RCC 7860 (cell line): ENCODE measurements around the gene KREMEN1.
"Not testable (repeated sequence)": the region's sequence is repeated elsewhere in the genome, so short reads cannot be mapped to it uniquely, and the experiment has no call there.

ENCODE experiments used
- DNase-seq: peaks from one replicate; pipeline ENCODE4 v3.0.0-alpha.2; 2015; ENCODE audit warnings: low spot score
- FAIRE-seq: peaks from 2 replicates; lab custom pipeline; 2012; peaks lifted over from hg19 to GRCh38; lab: Jason Lieb, UNC

The KREMEN1 gene, protein sequence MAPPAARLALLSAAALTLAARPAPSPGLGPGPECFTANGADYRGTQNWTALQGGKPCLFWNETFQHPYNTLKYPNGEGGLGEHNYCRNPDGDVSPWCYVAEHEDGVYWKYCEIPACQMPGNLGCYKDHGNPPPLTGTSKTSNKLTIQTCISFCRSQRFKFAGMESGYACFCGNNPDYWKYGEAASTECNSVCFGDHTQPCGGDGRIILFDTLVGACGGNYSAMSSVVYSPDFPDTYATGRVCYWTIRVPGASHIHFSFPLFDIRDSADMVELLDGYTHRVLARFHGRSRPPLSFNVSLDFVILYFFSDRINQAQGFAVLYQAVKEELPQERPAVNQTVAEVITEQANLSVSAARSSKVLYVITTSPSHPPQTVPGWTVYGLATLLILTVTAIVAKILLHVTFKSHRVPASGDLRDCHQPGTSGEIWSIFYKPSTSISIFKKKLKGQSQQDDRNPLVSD

GRCh38 chr22:29072979-29073617, at the start of gene KREMEN1:
KREMEN1 (plus strand) TSS chr22:29073035; CDS start chr22:29073131, 96 bp downstream.
- DNase-seq = no peak

GRCh38 chr22:29023172-29023796, 49.6 kb upstream of the KREMEN1 start:
- no peak for DNase-seq
- peak; percentile 21 for FAIRE-seq

More at GRCh38 chr22:29072979-29073617, at the start of gene KREMEN1:
- FAIRE-seq = no peak

GRCh38 chr22:29026579-29026978, 46.3 kb upstream of the KREMEN1 start:
- no peak for DNase-seq
- no peak for FAIRE-seq

- FAIRE-seq = no peak
These were observed 44.4 kb upstream of the KREMEN1 start for GRCh38 chr22:29028468-29028867.

DNA sequence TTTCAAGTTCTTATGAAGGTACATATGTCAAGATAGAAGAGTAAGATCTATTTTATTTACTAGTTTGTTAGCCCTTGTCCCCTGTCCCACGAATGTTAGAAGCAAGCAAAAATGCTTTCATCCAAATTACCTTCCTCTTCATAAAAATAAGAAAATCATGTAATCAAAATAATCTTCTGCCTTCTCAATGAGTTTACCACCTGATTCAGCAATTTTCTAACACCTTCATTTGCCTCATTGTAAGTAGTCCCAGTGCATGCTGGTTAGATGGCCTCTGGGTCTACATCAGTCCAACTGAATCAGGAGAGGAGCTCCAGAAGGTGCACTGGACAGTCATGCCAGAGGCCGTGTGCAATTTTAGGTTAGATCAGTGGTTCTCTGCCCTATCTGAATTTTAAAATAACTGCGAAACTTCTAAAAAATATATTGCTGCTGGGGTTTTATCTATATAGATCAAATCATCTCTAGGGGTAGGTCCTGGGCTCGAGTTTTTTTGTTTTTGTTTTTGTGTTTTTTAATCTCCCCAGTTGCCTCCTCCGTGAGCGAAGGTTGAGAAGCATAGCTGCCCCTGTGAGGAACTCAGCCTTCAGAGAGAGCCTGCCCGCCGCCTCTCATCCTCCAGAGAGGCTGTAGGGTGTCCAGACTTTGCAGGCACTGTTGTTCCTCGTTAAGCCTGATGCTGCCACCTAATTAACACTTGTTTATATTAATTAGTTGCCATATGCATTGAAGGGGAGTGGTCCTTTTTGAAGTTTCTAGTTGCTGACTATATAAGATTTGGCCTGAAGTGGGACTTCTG, 43.4 kb upstream of the KREMEN1 start:
- FAIRE-seq (no peak), DNase-seq (no peak)

More at GRCh38 chr22:29028468-29028867, 44.4 kb upstream of the KREMEN1 start:
- no peak for DNase-seq

DNA sequence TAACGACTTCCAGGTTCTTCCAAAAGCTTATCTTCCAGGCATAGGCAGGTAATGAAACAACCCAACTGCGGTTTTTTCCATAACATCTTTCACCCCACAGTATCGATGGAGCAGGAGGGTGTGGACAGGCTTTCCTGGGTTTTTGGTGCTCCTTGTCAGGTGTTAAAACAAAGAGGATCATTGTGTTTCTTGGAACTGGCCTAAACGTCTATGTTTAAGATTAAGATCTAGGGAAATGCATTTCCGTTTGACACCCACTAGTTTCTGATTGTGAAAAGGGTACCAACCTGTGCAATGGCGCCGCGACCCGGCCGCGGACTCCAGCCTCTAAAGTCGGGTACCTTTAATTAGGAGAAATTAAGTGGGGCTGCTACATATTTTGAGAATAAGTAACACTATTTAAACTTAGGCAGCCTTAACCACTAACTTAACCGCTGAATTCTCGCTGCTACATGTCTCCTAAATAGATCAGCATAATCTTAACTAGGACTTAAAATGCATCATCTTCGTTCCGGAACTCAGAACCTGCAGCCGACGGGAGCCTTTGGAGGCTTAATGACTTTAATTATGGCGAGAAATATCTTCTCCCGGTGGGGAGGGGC, 42.7 kb upstream of the KREMEN1 start:
- FAIRE-seq = no peak
- DNase-seq = peak; percentile 25

GRCh38 chr22:29030618-29031226, 42.1 kb upstream of the KREMEN1 start:
- DNase-seq (peak; percentile 87), FAIRE-seq (peak; percentile 7)

DNA sequence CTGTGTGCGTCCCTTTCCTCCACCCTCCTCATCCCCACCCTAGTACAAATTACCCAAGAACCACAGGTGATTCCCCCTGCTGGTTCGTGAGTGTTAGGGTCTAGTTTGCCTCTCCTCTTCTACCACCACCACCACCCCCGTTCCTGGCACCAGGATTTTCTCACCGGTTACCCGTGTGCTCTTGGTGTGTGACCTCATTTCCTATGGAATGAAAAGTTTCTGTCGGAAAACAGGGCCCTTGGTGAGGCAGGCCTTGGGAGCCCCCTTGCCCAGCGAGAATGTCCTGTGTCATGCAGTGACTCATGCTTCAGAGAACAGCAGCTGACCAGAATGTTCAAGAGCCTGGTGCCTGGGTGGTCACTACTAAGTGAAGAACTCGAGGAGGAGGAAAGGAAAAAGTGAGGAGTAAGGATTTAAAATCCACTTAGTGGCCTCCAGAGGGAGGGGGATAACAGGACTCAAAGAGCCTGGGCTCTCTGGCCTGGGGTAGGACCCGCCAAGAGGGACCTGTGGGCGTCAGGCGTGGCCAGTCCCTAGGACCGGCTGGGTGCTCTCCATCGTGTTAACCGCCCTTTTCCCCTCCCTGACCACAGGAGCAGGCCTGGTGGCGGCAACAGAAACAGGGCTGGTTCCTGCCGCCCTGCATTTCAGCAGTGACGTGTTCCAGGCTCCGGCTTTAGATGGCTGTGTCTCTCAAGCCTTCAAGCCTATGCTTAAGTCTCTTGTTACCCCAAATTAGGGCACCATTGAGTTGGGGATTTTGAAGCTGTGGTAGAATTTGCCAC, 41.4 kb upstream of the KREMEN1 start:
- DNase-seq (peak; percentile 98), FAIRE-seq (peak; percentile 92)

DNA sequence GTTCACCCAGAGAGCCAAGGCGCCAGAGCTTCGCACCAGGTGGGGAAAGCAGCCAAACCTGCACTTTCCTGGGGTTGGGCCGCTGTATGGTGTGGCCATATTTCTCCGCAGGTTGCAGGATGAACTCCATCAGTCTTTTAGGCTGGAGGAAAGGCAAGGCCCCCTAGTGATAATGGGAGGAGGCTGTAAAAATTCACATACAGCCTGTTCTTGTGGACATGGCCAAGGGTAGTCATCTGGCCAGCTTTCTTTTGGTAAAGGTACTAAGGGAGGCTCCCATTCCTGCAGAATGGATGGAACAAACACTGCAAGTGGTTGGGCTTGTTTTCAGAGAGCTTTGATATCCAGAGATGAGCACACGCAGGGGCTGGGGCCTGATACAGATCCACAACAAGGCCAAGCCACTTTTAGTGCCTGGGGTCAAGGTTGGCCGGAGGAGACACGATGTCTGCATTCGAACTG, 40.8 kb upstream of the KREMEN1 start:
- FAIRE-seq (no peak), DNase-seq (no peak)

GRCh38 chr22:29032584-29032983, 40.3 kb upstream of the KREMEN1 start:
- FAIRE-seq (peak; percentile 81), DNase-seq (peak; percentile 59)

DNA sequence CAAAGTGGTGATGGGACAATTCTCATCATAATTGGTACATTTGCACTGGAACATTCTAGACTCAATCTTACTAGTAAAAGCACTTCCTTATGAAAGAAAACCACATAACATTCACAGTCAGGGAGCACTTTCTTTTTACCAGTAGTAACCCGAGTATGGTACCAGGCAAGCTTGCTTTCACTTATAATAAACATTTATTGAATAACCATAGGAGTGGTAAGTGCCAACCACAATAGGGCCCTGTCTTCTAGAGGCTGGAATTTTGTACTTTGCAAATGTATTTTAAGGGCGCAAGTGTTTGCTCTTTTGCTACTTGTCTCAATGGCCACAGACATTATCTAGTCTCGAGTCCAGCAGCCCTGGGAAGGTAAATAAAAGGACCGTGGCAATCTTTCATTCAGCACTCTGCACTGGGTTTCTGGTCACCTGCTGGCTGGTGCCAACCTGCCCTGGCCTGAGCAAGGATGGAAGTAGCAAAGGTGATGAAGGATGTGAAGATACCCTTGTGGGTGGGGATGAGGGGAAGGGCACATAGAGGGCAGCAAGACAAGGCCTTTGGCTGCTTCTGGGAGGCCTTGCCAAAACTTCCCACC, 35.4 kb upstream of the KREMEN1 start:
- FAIRE-seq (no peak), DNase-seq (no peak)

GRCh38 chr22:29039148-29039547, 33.7 kb upstream of the KREMEN1 start:
- no peak for DNase-seq
- FAIRE-seq = no peak

- FAIRE-seq, DNase-seq: not testable (repeated sequence)
These were observed 33.2 kb upstream of the KREMEN1 start for GRCh38 chr22:29039684-29040083.

- peak; percentile 63 for DNase-seq
- peak; percentile 35 for FAIRE-seq
These were observed 32.2 kb upstream of the KREMEN1 start for GRCh38 chr22:29040385-29041275.

DNA sequence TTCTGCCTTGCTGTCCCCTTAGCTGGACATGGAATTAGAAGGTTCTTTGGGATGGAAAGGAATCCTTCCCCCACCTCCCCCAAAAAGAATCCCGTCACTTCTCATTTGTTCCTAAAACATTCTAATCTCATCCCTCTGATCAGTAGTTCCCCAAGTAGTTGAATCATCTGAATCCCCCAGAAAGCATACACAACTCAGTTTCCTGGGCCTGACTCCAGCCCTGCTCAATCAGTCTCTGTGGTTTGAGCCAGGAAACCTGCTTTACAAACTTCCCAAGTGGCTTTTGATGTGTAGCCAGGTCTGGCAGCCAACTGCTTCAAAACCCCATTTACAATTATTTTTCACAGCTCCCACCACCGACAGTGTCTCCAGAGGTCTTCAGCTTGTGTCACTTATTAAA, 31.4 kb upstream of the KREMEN1 start:
- DNase-seq = no peak
- FAIRE-seq = no peak

GRCh38 chr22:29043906-29044575, 28.8 kb upstream of the KREMEN1 start:
- DNase-seq = peak; percentile 36
- FAIRE-seq = peak; percentile 73

GRCh38 chr22:29044657-29045176, 28.1 kb upstream of the KREMEN1 start:
- peak; percentile 88 for FAIRE-seq
- DNase-seq = peak; percentile 84
